Measurements from ENCODE around the gene TMEM33.

Gene TMEM33

DNA sequence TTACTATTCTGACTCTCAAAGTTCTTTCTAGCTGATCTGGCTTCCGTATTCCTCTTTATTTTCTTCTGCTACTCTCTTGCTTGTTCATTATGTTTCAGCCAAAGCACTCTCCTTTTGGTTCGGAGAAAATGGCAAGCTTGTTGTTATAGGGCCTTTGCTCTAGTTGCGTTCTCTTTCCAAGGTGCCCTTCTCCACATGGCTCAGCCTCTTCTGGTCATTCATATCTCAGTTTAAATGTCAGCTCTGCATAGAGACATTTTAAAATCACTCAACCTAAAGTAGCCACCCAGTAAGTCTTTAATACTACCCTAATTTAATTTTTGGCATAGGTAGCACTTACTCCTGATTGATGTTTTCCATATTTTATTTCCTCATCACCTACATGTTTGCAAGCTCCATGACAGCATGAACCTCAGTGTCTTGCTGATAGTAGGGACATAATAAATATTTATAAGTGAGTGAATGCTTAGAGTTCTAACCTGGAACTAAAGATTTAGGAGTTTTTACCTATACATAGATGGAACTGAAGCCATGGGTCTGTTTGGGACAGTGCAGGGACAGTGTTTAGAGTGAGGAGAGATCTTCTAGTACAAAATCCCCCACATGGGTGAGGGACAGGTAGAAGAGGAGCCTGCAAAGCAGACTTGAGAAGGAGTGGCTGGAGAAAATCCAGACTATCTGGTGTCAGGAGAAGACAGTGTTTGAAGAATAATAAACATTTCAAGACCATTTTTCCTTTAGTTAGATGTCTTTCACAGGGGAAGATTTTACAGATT is 73.0 kb downstream of the TMEM33 start:
- no peak for DNase-seq
